Thymus (tissue), 11 donors: Measurements from ENCODE around the gene TNFSF8. TPM values are rescaled to one million over a fixed set of nuclear protein-coding genes. Genes with fewer than 3 reads are reported as not detected.

Experiments used
- DNase-seq, 9 donors: peaks; one replicate each; pipeline ENCODE4 v3.0.0-alpha.2; 2013; ENCODE audit warnings: low spot score in 9 of 9, low read depth in 6 of 9, missing footprints in 1 of 9
- H3K27ac ChIP-seq, 2 donors: one replicate each; pipeline ENCODE4 v1.5.1; 2013; ENCODE audit warnings: control low read depth in 1 of 2, low read depth in 1 of 2, low read length in 1 of 2, mild to moderate bottlenecking in 1 of 2, moderate library complexity in 1 of 2
- H3K27me3 ChIP-seq, 2 donors: one replicate each; pipeline ENCODE4 v1.5.1; 2013; ENCODE audit warnings: low read length in 1 of 2; ENCODE audit not compliant: control insufficient read depth in 2 of 2, insufficient read depth in 1 of 2
- H3K36me3 ChIP-seq, 2 donors: one replicate each; pipeline ENCODE4 v1.5.1; 2013; ENCODE audit warnings: low read length in 1 of 2, mild to moderate bottlenecking in 1 of 2, moderate library complexity in 1 of 2; ENCODE audit not compliant: control insufficient read depth in 2 of 2, insufficient read depth in 2 of 2
- H3K4me1 ChIP-seq, 2 donors: one replicate each; pipeline ENCODE4 v1.5.1; 2013; ENCODE audit warnings: low read length in 2 of 2; ENCODE audit not compliant: control insufficient read depth in 2 of 2, insufficient read depth in 2 of 2
- H3K4me3 ChIP-seq, 2 donors: one replicate each; pipeline ENCODE4 v1.5.1; 2013; ENCODE audit warnings: low read length in 2 of 2, control low read depth in 1 of 2, mild to moderate bottlenecking in 1 of 2
- H3K9me3 ChIP-seq, 2 donors: one replicate each; pipeline ENCODE4 v1.5.1; 2013; ENCODE audit warnings: low read length in 1 of 2, mild to moderate bottlenecking in 1 of 2; ENCODE audit not compliant: control insufficient read depth in 2 of 2, insufficient read depth in 1 of 2
- WGBS: extraction: QIAGEN DNeasy Blood & Tissue Kit; methylation state at CpG from one replicate; pipeline ENCODE4 v1.1.7; 2013; 5-methylcytosine and 5-hydroxymethylcytosine counted together
- polyA plus RNA-seq: library from polyadenylated mRNA; stranded (reverse); fragments of 200-250 nt; gene quantifications from one replicate; pipeline ENCODE4 v1.2.3, GENCODE V29; 2013
- total RNA-seq: library from RNA; stranded (reverse); fragments of 120-200 nt; gene quantifications from one replicate; pipeline ENCODE4 v1.2.4, GENCODE V29; 2013
- donor health status: healthy.

TNFSF8 gene
- total and polyA plus RNA-seq, 2 donors, result 14.7 to 82.1 TPM

GRCh38 chr9:114941376-114941775, 11.0 kb upstream of the TNFSF8 start:
- Histone ChIP-seq H3K36me3 (no peaks in the 10 kb centered on the region), H3K27me3 (no peaks in the 10 kb centered on the region), H3K27ac (no peak overlapping the region), H3K9me3 (no peaks in the 10 kb centered on the region), H3K4me1 (peaks cover 0 to 7% of the 10 kb centered on the region in 2 donors), H3K4me3 (no peak overlapping the region)
- WGBS, result 97% methylated on average over 2 of the region's 2 CpGs
- no peak for DNase-seq

- 63% methylated on average over 4 of the region's 4 CpGs for WGBS
- DNase-seq, result no peak
Observed at GRCh38 chr9:114938687-114939575, 8.5 kb upstream of the TNFSF8 start.

GRCh38 chr9:114937516-114937915, 7.1 kb upstream of the TNFSF8 start:
- DNase-seq, result no peak
- 98% methylated on average over 3 of the region's 3 CpGs for WGBS
- no peaks in the 10 kb centered on the region for H3K27me3 ChIP-seq
- no peaks in the 10 kb centered on the region for H3K36me3 ChIP-seq
- no peak overlapping the region for H3K27ac ChIP-seq
- peaks cover 6 to 7% of the 10 kb centered on the region in 2 donors for H3K4me1 ChIP-seq
- H3K4me3 ChIP-seq, result no peak overlapping the region
- H3K9me3 ChIP-seq, result no peaks in the 10 kb centered on the region

More at GRCh38 chr9:114938687-114939575, 8.5 kb upstream of the TNFSF8 start:
- H3K27ac ChIP-seq, result no peak overlapping the region
- H3K4me1 ChIP-seq, result peaks cover 3 to 7% of the 10 kb centered on the region in 2 donors
- H3K27me3 ChIP-seq, result no peaks in the 10 kb centered on the region
- H3K9me3 ChIP-seq, result no peaks in the 10 kb centered on the region
- no peaks in the 10 kb centered on the region for H3K36me3 ChIP-seq
- H3K4me3 ChIP-seq, result no peak overlapping the region

- Histone ChIP-seq H3K36me3 (no peaks in the 10 kb centered on the region), H3K4me3 (no peak overlapping the region), H3K27me3 (no peaks in the 10 kb centered on the region), H3K4me1 (peaks cover 7 to 16% of the 10 kb centered on the region in 2 donors), H3K9me3 (no peaks in the 10 kb centered on the region), H3K27ac (no peak overlapping the region)
- 98% methylated on average over 1 of the region's 1 CpG for WGBS
- DNase-seq, result no peak
Observed at GRCh38 chr9:114936581-114936980, 6.2 kb upstream of the TNFSF8 start.

- no peak overlapping the region for H3K27ac ChIP-seq
- no peaks in the 10 kb centered on the region for H3K36me3 ChIP-seq
- no peaks in the 10 kb centered on the region for H3K27me3 ChIP-seq
- H3K4me1 ChIP-seq, result peaks cover 22 to 23% of the 10 kb centered on the region in 2 donors
- WGBS, result 95% methylated on average over 3 of the region's 3 CpGs
- H3K4me3 ChIP-seq, result no peak overlapping the region
- H3K9me3 ChIP-seq, result no peaks in the 10 kb centered on the region
- DNase-seq, result no peak
Observed at GRCh38 chr9:114935119-114935518, 4.7 kb upstream of the TNFSF8 start.

- peaks cover 23 to 26% of the 10 kb centered on the region in 2 donors for H3K4me1 ChIP-seq
- no peak overlapping the region for H3K4me3 ChIP-seq
- no peaks in the 10 kb centered on the region for H3K36me3 ChIP-seq
- H3K9me3 ChIP-seq, result no peaks in the 10 kb centered on the region
- no peak overlapping the region for H3K27ac ChIP-seq
- no peaks in the 10 kb centered on the region for H3K27me3 ChIP-seq
- 87% methylated on average over 3 of the region's 3 CpGs for WGBS
- DNase-seq, result no peak
Observed at GRCh38 chr9:114932502-114932901, 2.1 kb upstream of the TNFSF8 start.

GRCh38 chr9:114931407-114931806, 1.0 kb upstream of the TNFSF8 start:
- WGBS, result 85% methylated on average over 5 of the region's 5 CpGs
- peak overlapping the region in 1 of 2 donors; percentile 80 for H3K4me3 ChIP-seq
- H3K9me3 ChIP-seq, result no peaks in the 10 kb centered on the region
- no peak for DNase-seq
- peaks cover 23 to 26% of the 10 kb centered on the region in 2 donors for H3K4me1 ChIP-seq
- H3K27me3 ChIP-seq, result no peaks in the 10 kb centered on the region
- H3K27ac ChIP-seq, result peak overlapping the region in 1 of 2 donors; percentile 53
- H3K36me3 ChIP-seq, result no peaks in the 10 kb centered on the region

- Histone ChIP-seq H3K27me3 (no peaks in the 10 kb centered on the region), H3K27ac (peak overlapping the region; percentile 88 to 95), H3K4me3 (peak overlapping the region; percentile 56 to 80), H3K4me1 (peaks cover 26 to 33% of the 10 kb centered on the region in 2 donors), H3K36me3 (peaks cover 0 to 7% of the 10 kb centered on the region in 2 donors), H3K9me3 (no peaks in the 10 kb centered on the region)
- WGBS, result 4% methylated on average over 5 of the region's 5 CpGs
- peak; percentile 40 to 90 (median 71) for DNase-seq
Observed at GRCh38 chr9:114929201-114929600, 1.2 kb downstream of the TNFSF8 start.

GRCh38 chr9:114928671-114929070, 1.7 kb downstream of the TNFSF8 start:
- 35% methylated on average over 1 of the region's 1 CpG for WGBS
- Histone ChIP-seq H3K27me3 (no peaks in the 10 kb centered on the region), H3K4me3 (peak overlapping the region; percentile 56 to 80), H3K9me3 (no peaks in the 10 kb centered on the region), H3K36me3 (peaks cover 0 to 7% of the 10 kb centered on the region in 2 donors), H3K27ac (peak overlapping the region; percentile 77 to 95), H3K4me1 (peaks cover 26 to 33% of the 10 kb centered on the region in 2 donors)
- no peak for DNase-seq
